ENCODE measurements around the gene PURB.
"Not testable (repeated sequence)": the region's sequence is repeated elsewhere in the genome, so short reads cannot be mapped to it uniquely, and the experiment has no call there.

Gene PURB

GRCh38 chr7:44885394-44886317, at the start of gene PURB:
Gene PURB, minus strand, starts transcription at chr7:44885530. Its CDS starts 182 bp downstream, at chr7:44885348.
- peak; percentile 97 for DNase-seq

GRCh38 chr7:44935016-44935415, 49.7 kb upstream of the PURB start:
- no peak for DNase-seq

- not testable (repeated sequence) for DNase-seq
Observed at GRCh38 chr7:44934510-44934909, 49.2 kb upstream of the PURB start.

GRCh38 chr7:44930921-44931320, 45.6 kb upstream of the PURB start:
- no peak for DNase-seq

GRCh38 chr7:44922351-44922694, 37.0 kb upstream of the PURB start:
- DNase-seq = no peak

- DNase-seq = peak; percentile 80
Observed at GRCh38 chr7:44921607-44922350, 36.4 kb upstream of the PURB start.

- no peak for DNase-seq
Observed at GRCh38 chr7:44920119-44920518, 34.8 kb upstream of the PURB start.

- DNase-seq = no peak
Observed at GRCh38 chr7:44918029-44918428, 32.7 kb upstream of the PURB start.

- DNase-seq = no peak
Observed at GRCh38 chr7:44917465-44917864, 32.1 kb upstream of the PURB start.

GRCh38 chr7:44914992-44915607, 29.8 kb upstream of the PURB start:
- no peak for DNase-seq

- no peak for DNase-seq
Observed at GRCh38 chr7:44912775-44913347, 27.5 kb upstream of the PURB start.

GRCh38 chr7:44911911-44912310, 26.6 kb upstream of the PURB start:
- DNase-seq = no peak

- DNase-seq = no peak
Observed at GRCh38 chr7:44909596-44910389, 24.5 kb upstream of the PURB start.

- DNase-seq = no peak
Observed at GRCh38 chr7:44906965-44907364, 21.6 kb upstream of the PURB start.

- no peak for DNase-seq
Observed at GRCh38 chr7:44905002-44905635, 19.8 kb upstream of the PURB start.

- DNase-seq = no peak
Observed at GRCh38 chr7:44899443-44899842, 14.1 kb upstream of the PURB start.

- no peak for DNase-seq
Observed at GRCh38 chr7:44898039-44898438, 12.7 kb upstream of the PURB start.

- DNase-seq = no peak
Observed at GRCh38 chr7:44897309-44897708, 12.0 kb upstream of the PURB start.

- no peak for DNase-seq
Observed at GRCh38 chr7:44894888-44895580, 9.7 kb upstream of the PURB start.

GRCh38 chr7:44893710-44894234, 8.4 kb upstream of the PURB start:
- DNase-seq = peak; percentile 40

- DNase-seq = no peak
Observed at GRCh38 chr7:44891791-44892190, 6.5 kb upstream of the PURB start.
